HEK293 (cell line): ENCODE data around the gene RNF182.

Experiments
- CTCF ChIA-PET: fragments of 350-600 bp; formaldehyde crosslinking; extraction: SDS; loops from one replicate; lab custom pipeline; 2021; ENCODE audit warnings: antibody characterized with exemption; lab: Yijun Ruan, JAX
- POLR2A ChIA-PET: fragments of 300-600 bp; formaldehyde crosslinking; extraction: SDS; loops from one replicate; lab custom pipeline; 2020; ENCODE audit warnings: antibody characterized with exemption, inconsistent platforms; lab: Yijun Ruan, JAX
- H3K27ac ChIP-seq: fragments of 200-500 bp; sonication (Bioruptor generic); 2 replicates; pipeline ENCODE4 v1.5.1; 2014; ENCODE audit warnings: low read depth, low read length, control low read depth, inconsistent platforms; ENCODE audit errors: extremely low read depth
- H3K36me3 ChIP-seq, 2 experiments: fragments of 200-500 bp in 1 of 2; sonication (Bioruptor generic) in 1 of 2; 1 replicate in 1 of 2; 2 replicates in 1 of 2; pipeline ENCODE4 v1.5.1; 2014 to 2017; ENCODE audit warnings: inconsistent platforms in 2 of 2, low read length in 2 of 2; ENCODE audit not compliant: control insufficient read depth in 2 of 2, insufficient read depth in 1 of 2
- H3K4me1 ChIP-seq: fragments of 200-500 bp; sonication (Bioruptor generic); 2 replicates; pipeline ENCODE4 v1.5.1; 2014; ENCODE audit warnings: mild to moderate bottlenecking, low read length, inconsistent platforms; ENCODE audit not compliant: control insufficient read depth, insufficient read depth
- H3K4me3 ChIP-seq: 2 replicates; pipeline ENCODE4 v1.5.1; 2011; ENCODE audit warnings: low read depth, mild to moderate bottlenecking, control low read depth, low read length, moderate library complexity
- H3K9me3 ChIP-seq: fragments of 200-500 bp; sonication (Bioruptor generic); 2 replicates; pipeline ENCODE4 v1.5.1; 2014; ENCODE audit warnings: low read depth, low read length, inconsistent platforms; ENCODE audit not compliant: control insufficient read depth, insufficient read depth
- EGR2 ChIP-seq: fragments of 450-650 bp; formaldehyde crosslinking; IDR thresholded peaks from 2 replicates; pipeline ENCODE4 v1.5.1; 2016; ENCODE audit warnings: low read depth, missing biosample characterization, missing genetic modification characterization
- KLF1 ChIP-seq: fragments of 450-650 bp; formaldehyde crosslinking; IDR thresholded peaks from 2 replicates; pipeline ENCODE4 v1.5.1; 2016; ENCODE audit warnings: missing biosample characterization, missing genetic modification characterization
- SCRT1 ChIP-seq: fragments of 450-650 bp; formaldehyde crosslinking; IDR thresholded peaks from 2 replicates; pipeline ENCODE4 v1.5.1; 2016; ENCODE audit warnings: missing biosample characterization, missing genetic modification characterization, borderline replicate concordance
- ZBTB17 ChIP-seq: fragments of 450-650 bp; formaldehyde crosslinking; IDR thresholded peaks from 2 replicates; pipeline ENCODE4 v1.5.1; 2016; ENCODE audit warnings: missing biosample characterization, missing genetic modification characterization
- ZFHX2 ChIP-seq: fragments of 450-650 bp; formaldehyde crosslinking; conservative IDR thresholded peaks from 2 replicates; pipeline ENCODE4 v1.5.1; 2016; ENCODE audit warnings: missing biosample characterization, missing genetic modification characterization
- ZNF132 ChIP-seq: fragments of 450-650 bp; formaldehyde crosslinking; IDR thresholded peaks from 2 replicates; pipeline ENCODE4 v1.5.1; 2017; ENCODE audit warnings: missing biosample characterization, missing genetic modification characterization, borderline replicate concordance
- ZNF24 ChIP-seq: fragments of 450-650 bp; formaldehyde crosslinking; IDR thresholded peaks from 2 replicates; pipeline ENCODE4 v1.5.1; 2016; ENCODE audit warnings: missing biosample characterization, missing genetic modification characterization
- ZNF302 ChIP-seq: fragments of 450-650 bp; formaldehyde crosslinking; IDR thresholded peaks from 2 replicates; pipeline ENCODE4 v1.5.1; 2016; ENCODE audit warnings: missing biosample characterization, missing genetic modification characterization, low read depth
- ZNF416 ChIP-seq: fragments of 450-650 bp; formaldehyde crosslinking; IDR thresholded peaks from 2 replicates; pipeline ENCODE4 v1.5.1; 2016; ENCODE audit warnings: missing biosample characterization, missing genetic modification characterization
- ZNF426 ChIP-seq: fragments of 450-650 bp; formaldehyde crosslinking; IDR thresholded peaks from 2 replicates; pipeline ENCODE4 v1.5.1; 2017; ENCODE audit warnings: missing biosample characterization, missing genetic modification characterization, mild to moderate bottlenecking, inconsistent platforms, moderate library complexity
- ZNF501 ChIP-seq: fragments of 450-650 bp; formaldehyde crosslinking; IDR thresholded peaks from 2 replicates; pipeline ENCODE4 v1.5.1; 2016; ENCODE audit warnings: missing biosample characterization, missing genetic modification characterization
- ZNF585B ChIP-seq: fragments of 450-650 bp; formaldehyde crosslinking; IDR thresholded peaks from 2 replicates; pipeline ENCODE4 v1.5.1; 2016; ENCODE audit warnings: missing biosample characterization, missing genetic modification characterization
- ZSCAN16 ChIP-seq: fragments of 450-650 bp; formaldehyde crosslinking; IDR thresholded peaks from 2 replicates; pipeline ENCODE4 v1.5.1; 2016; ENCODE audit warnings: missing biosample characterization, missing genetic modification characterization
- TF ChIP-seq, protein P1 (sequence below): fragments of 450-650 bp; formaldehyde crosslinking; IDR thresholded peaks from 2 replicates; pipeline ENCODE4 v1.5.1; 2016; ENCODE audit warnings: missing biosample characterization, missing genetic modification characterization
- TF ChIP-seq, protein P2 (sequence below): fragments of 450-650 bp; formaldehyde crosslinking; IDR thresholded peaks from 2 replicates; pipeline ENCODE4 v1.5.1; 2017; ENCODE audit warnings: missing biosample characterization, missing genetic modification characterization
- TF ChIP-seq, protein P3 (sequence below): fragments of 450-650 bp; formaldehyde crosslinking; IDR thresholded peaks from 2 replicates; pipeline ENCODE4 v1.5.1; 2017; ENCODE audit warnings: missing biosample characterization, mild to moderate bottlenecking, missing genetic modification characterization, moderate library complexity

The RNF182 gene

DNA sequence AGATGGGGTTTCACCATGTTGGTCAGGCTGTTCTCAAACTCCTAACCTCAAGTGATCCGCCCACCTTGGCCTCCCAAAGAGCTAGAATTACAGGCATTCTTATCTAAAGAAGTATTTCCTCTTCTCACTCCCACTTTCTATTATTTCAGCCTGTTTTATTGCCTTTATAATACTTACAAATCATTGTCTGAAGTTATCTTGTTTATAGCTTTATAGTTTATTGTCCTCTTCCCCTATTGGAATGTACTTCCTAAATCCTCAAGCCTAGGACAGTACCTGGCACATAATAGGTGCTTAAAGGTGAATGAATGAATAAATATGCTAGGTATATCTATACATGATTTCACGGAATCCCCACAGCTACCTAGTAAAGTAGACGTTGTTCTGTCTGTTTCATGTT, 37.8 kb upstream of the RNF182 start:
- POLR2A ChIA-PET, result no interaction called here
- TF ChIP-seq ZNF426 (tag by site-specific recombination), result no peak
- peak; percentile 44; the same call in 1 of the 2 replicates for TF ChIP-seq EGR2 (tag by site-specific recombination)
- TF ChIP-seq ZFHX2 (tag by site-specific recombination), result peak; percentile 48
- CTCF ChIA-PET, result interaction anchor here (0.7 to 3.3 kb wide), 4 partner anchors 13 to 108 kb away, joined by 3 to 25 read pairs (median 9); no protein-coding TSS in a partner anchor
- no peak overlapping the region for H3K27ac ChIP-seq
- H3K4me3 ChIP-seq, result no peak overlapping the region
- no peaks in the 10 kb centered on the region for H3K9me3 ChIP-seq
- H3K4me1 ChIP-seq, result no peaks in the 10 kb centered on the region
- no peaks in the 10 kb centered on the region for H3K36me3 ChIP-seq

DNA sequence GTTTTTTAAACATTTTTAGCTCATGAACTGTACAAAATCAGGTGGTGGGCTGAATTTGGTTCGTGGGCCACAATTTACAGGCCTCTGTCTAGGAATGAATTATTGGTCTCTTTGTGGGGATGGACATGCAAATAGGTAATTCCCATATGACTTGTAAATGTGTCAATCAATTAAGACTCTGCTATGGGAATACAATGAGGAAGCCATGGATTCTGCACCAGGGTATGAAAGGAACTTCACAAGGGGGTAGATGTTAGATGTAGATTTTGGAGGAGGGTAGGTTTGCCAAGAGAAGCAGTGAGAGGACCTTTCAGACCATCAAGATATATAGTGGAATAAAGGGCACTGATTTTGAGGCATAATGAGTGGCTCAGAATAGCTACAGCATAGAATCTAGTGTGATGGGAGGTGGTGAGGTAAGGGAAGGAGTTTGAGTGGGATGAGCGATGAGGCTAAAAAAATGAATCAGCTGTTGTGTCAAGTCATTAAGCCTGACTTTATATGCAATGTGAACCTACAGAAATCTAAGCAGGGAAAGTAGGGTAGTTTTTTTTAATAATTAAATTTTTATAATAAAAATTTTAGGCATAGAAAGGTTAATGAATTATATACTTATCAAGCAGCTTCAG, 32.6 kb upstream of the RNF182 start:
- Histone ChIP-seq H3K4me1 (no peaks in the 10 kb centered on the region), H3K27ac (no peak overlapping the region), H3K36me3 (no peaks in the 10 kb centered on the region), H3K4me3 (no peak overlapping the region), H3K9me3 (no peaks in the 10 kb centered on the region)
- 0 out of 2 replicates have a peak, but pooled peaks have one; percentile 12 for TF ChIP-seq ZBTB17 (tag by site-specific recombination)
- TF ChIP-seq ZSCAN16 (tag by site-specific recombination), result no peak
- CTCF ChIA-PET, result interaction anchor here (1.1 to 2.2 kb wide), 5 partner anchors 9 to 97 kb away, joined by 3 to 15 read pairs (median 6); no protein-coding TSS in a partner anchor
- POLR2A ChIA-PET, result no interaction called here

DNA sequence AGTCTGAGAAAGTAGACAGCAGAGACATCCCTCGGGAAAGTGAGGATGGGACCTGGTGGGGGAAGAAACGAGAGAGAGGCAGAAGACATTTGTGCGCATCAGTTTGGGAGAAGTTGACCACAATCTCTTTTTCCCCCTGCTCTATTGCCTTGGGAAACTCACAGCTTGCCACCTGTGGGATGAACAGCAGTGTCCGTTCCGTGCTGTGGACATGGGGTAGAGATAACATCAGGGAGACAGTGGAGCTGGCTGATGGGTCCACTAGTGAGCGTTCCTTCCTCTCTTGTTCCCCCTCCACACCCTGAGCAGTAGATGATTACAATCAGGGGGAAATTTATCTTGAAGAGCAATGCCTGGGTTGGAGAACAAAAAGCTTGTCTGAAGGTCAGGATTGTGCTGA, 21.8 kb upstream of the RNF182 start:
- POLR2A ChIA-PET, result no interaction called here
- CTCF ChIA-PET, result interaction anchor here (0.6 to 18.4 kb wide), 3 partner anchors 29 to 1554 kb away, joined by 6 to 353 read pairs (median 9); no protein-coding TSS in a partner anchor
- Histone ChIP-seq H3K27ac (no peak overlapping the region), H3K9me3 (no peaks in the 10 kb centered on the region), H3K4me3 (no peak overlapping the region), H3K4me1 (no peaks in the 10 kb centered on the region), H3K36me3 (no peaks in the 10 kb centered on the region)
- TF ChIP-seq ZNF302 (tag by site-specific recombination), result no peak
- no peak for TF ChIP-seq ZNF132 (tag by site-specific recombination)
- no peak for TF ChIP-seq SCRT1 (tag by site-specific recombination)

DNA sequence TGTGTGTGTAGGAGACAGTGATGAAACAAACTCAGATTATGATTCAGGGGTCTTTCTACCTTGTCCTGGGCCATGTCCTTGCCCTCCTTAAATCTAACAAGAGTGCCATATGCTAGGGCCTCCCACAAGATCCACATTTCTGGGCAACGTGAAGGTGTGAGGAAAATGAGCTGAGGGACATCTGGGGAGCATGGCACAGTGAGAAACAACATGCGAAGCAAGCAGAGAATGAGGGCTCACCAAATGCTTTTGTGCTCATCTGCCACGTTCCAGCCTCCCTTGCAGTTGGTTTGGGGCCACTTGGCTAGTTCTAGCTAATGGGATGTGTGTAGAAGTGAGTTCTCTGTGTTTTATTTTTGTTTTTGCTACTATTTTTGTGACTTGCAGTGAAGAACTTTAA, 21.4 kb upstream of the RNF182 start:
- Histone ChIP-seq H3K36me3 (no peaks in the 10 kb centered on the region), H3K9me3 (no peaks in the 10 kb centered on the region), H3K4me3 (no peak overlapping the region), H3K27ac (no peak overlapping the region), H3K4me1 (no peaks in the 10 kb centered on the region)
- CTCF ChIA-PET, result interaction anchor here (0.6 to 18.4 kb wide), 3 partner anchors 30 to 1554 kb away, joined by 6 to 353 read pairs (median 9); no protein-coding TSS in a partner anchor
- POLR2A ChIA-PET, result no interaction called here
- TF ChIP-seq ZNF585B (tag by site-specific recombination) (no peak), ZNF24 (tag by site-specific recombination) (no peak), ZNF501 (tag by site-specific recombination) (no peak), ZFHX2 (tag by site-specific recombination) (no peak)

DNA sequence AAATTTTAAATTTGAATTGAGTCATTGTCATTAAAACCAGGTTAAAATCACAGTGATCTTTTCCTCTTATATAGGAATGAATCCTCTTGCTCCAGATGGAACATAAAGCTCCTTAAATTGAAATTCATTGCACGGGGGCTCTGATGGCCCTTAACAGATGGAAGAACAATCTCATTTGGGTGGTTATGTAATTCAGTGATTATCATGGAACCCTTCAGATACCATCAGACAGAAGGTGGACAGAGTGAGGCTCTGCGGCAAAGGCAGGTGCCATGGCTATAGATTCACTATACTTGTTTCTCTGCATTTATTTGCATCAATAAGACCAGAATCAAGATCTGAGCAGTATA, 17.8 kb upstream of the RNF182 start:
- no peaks in the 10 kb centered on the region for H3K9me3 ChIP-seq
- POLR2A ChIA-PET, result no interaction called here
- no peaks in the 10 kb centered on the region for H3K4me1 ChIP-seq
- no peak overlapping the region for H3K27ac ChIP-seq
- no peak overlapping the region for H3K4me3 ChIP-seq
- H3K36me3 ChIP-seq, result no peaks in the 10 kb centered on the region
- CTCF ChIA-PET, result interaction anchor here (0.7 to 18.4 kb wide), 12 partner anchors 17 to 292 kb away, joined by 3 to 353 read pairs (median 4); partner anchors contain the start of gene NOL7
- TF ChIP-seq, protein P1, sequence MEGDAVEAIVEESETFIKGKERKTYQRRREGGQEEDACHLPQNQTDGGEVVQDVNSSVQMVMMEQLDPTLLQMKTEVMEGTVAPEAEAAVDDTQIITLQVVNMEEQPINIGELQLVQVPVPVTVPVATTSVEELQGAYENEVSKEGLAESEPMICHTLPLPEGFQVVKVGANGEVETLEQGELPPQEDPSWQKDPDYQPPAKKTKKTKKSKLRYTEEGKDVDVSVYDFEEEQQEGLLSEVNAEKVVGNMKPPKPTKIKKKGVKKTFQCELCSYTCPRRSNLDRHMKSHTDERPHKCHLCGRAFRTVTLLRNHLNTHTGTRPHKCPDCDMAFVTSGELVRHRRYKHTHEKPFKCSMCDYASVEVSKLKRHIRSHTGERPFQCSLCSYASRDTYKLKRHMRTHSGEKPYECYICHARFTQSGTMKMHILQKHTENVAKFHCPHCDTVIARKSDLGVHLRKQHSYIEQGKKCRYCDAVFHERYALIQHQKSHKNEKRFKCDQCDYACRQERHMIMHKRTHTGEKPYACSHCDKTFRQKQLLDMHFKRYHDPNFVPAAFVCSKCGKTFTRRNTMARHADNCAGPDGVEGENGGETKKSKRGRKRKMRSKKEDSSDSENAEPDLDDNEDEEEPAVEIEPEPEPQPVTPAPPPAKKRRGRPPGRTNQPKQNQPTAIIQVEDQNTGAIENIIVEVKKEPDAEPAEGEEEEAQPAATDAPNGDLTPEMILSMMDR (tag by site-specific recombination), result no peak
- no peak for TF ChIP-seq KLF1 (tag by site-specific recombination)
- TF ChIP-seq ZNF416 (tag by site-specific recombination), result no peak
- TF ChIP-seq, protein P2, sequence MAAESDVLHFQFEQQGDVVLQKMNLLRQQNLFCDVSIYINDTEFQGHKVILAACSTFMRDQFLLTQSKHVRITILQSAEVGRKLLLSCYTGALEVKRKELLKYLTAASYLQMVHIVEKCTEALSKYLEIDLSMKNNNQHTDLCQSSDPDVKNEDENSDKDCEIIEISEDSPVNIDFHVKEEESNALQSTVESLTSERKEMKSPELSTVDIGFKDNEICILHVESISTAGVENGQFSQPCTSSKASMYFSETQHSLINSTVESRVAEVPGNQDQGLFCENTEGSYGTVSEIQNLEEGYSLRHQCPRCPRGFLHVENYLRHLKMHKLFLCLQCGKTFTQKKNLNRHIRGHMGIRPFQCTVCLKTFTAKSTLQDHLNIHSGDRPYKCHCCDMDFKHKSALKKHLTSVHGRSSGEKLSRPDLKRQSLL, result no peak
- TF ChIP-seq, protein P3, sequence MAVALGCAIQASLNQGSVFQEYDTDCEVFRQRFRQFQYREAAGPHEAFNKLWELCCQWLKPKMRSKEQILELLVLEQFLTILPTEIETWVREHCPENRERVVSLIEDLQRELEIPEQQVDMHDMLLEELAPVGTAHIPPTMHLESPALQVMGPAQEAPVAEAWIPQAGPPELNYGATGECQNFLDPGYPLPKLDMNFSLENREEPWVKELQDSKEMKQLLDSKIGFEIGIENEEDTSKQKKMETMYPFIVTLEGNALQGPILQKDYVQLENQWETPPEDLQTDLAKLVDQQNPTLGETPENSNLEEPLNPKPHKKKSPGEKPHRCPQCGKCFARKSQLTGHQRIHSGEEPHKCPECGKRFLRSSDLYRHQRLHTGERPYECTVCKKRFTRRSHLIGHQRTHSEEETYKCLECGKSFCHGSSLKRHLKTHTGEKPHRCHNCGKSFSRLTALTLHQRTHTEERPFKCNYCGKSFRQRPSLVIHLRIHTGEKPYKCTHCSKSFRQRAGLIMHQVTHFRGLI (tag by site-specific recombination), result no peak
